Activated CD4-positive, alpha-beta T cell treated with anti-CD3 and anti-CD28 coated beads, Interleukin-2, amount 50 U/mL, for 4 hours (primary cell): ENCODE data around the gene PTPA.
"Not testable (repeated sequence)": the region's sequence is repeated elsewhere in the genome, so short reads cannot be mapped to it uniquely, and the experiment has no call there.

ENCODE experiments used
- DNase-seq, 2 experiments: peaks; one replicate each; pipeline ENCODE4 v3.0.0-alpha.2; 2020

Gene PTPA

DNA sequence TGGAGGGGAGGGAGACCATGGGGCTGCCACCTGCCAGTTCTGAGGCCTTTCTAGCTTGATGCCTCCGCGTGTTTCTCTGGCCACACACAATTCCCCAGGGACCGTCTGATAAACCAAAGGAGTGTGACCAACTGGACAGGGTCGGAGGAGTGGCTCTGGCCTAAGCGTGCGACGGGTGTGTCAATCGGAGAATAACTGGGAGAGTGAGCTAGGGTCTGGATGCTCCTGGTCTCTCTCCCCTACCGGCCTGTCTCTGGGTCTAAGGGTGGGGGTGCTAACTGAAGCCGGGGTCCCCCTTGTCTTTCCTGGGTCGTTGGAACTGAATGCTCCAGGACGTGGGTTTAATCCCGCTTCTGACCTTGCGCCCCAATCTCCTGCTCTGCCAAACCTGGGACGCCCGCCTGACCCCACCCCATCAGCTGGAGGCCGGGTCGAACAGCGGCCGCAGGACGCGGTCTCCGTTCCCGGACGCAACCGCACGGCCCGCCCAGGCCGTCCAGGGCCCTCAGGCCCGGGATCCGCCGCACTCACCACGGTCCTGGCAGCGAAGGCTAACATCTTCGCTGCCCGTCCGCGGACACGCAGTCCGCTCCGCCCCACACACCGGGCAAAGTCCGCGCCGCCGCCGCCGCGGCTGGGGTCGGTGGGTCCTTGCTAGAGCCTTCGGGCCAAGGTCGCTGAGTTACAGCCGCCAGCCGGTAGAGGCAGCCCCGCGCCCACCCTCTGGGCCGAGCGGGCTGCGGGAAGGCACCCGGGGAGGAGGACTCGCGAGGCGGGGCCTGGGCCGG, 1.1 kb upstream of the PTPA start:
- DNase-seq: no peak

DNA sequence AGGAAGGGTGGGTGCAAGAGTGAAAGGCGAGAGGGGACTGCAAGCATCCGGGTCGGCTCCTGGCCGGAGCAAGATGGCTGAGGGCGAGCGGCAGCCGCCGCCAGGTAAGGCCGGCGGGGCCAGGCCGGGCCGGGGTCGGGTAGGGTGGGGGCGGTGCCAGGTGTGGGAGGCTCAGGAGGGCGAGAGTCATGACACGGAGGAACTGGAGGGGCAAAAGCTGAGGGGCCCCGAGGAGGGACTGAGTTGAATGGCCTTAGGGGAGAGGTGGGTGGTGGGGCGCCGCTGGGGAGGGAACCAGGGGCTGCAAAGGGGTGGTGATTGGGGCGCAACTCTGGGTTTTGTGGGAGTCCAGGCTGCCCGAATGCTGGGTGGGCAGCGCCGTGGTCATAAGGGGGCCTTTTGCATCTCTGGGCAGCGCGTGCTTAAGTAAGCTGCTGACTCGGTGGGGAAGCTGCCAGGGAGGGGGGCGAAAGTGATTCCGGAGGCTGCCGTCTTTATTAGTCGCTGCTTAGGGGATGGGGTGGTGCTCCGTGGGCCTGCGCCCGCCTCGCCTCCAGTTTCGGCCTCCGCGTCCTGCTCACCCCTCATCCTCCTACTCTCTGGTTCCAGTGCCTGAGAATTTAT, 425 bp downstream of the PTPA start:
- DNase-seq: peak in 1 of 2 experiments; percentile 13

DNA sequence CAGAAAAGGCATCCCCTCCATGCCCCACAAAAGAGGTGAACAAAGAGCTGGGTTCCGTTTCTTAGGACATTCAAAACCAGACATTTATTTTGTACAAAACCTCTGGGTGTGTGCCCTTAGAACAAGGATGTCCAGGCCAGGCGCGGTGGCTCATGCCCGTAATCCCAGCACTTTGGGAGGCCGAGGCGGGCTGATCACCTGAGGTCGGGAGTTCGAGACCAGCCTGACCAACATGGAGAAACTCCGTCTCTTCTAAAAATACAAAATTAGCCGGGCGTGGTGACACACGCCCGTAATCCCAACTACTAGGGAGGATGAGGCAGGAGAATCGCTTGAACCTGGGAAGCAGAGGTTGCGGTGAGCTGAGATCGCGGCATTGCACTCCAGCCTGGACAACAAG, 1.3 kb downstream of the PTPA start:
- DNase-seq: not testable (repeated sequence)

DNA sequence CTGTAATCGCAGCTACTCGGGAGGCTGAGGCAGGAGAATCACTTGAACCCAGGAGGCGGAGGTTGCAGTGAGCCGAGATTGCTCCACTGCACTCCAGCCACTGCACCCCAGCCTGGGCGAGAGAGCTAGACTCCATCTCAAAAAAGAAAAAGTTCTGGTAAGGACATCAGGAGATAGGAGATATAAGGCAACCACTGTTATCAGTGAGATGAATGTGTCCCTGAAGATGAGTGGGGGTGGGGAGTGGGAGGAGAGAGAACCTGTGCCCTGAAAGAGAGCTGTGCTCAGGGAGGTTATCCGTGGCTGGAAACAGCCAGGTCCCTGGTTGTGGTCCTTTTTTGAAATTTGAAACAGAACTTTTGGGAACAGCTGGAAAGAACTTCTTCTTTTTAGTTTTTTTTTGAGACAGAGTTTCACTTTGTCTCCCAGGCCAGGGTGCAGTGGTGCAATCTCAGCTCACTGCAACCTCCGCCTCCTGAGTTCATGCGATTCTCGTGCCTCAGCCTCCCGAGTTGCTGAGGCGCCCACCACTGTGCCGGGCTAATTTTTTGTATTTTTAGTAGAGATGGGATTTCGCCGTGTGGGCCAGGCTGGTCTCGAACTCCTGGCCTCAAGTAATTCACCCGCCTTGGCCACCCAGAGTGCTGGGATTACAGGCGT, 2.6 kb downstream of the PTPA start:
- DNase-seq: no peak

DNA sequence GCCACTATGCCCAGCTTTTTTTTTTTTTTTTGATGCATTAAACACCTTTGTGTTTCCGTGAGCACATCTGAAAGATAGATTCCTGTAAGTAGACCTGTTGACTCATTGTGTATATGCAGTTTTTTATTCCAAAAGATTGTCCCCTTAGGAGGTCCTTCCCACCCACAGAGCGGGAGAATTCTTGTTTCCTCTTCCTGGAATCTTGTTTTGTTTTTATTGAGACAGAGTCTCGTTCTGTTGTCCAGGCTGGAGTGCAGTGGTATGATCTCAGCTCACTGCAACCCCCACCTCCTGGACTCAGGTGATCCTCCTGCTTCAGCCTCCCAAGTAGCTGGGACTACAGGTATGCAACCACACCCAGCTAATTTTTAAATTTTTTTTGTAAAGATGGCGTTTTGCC, 7.6 kb downstream of the PTPA start:
- DNase-seq: no peak

DNA sequence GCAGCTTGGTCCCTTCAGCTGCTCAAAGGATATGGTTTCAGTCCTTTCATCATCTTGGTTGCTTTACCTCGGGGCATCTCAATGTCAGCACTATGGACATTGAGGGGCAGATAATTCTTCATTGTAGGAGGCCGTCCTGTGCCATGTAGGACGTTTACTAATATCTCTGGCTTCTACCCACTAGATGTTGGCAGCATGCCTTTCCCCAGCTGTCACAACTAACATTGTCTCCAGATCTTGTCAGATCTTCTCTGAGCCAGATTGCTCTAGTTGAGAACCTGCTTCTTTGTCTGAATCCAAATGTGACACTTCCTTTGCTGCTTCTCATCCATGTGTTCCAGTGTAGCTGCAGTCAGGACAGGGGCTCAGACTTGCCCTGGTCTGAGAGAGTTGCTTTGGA, 10.3 kb downstream of the PTPA start:
- DNase-seq: no peak

DNA sequence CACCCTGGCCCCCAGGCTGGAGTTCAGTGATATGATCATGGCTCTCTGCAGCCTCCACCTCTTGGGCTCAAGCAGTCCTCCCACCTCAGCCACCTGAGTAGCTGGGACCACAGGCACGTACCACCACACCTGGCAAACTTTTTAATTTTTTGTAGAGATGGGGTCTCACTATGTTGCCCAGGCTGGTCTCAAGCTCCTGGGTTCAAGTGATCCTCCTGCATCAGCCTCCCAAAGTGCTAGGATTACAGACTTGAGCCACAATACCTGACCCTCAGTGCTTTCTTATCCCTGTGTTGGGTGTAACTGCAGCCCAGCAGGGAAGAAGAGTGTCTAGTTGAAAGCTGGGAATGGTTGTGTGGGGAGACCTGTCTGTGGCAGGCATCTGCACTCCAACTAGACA, 10.9 kb downstream of the PTPA start:
- no peak for DNase-seq

DNA sequence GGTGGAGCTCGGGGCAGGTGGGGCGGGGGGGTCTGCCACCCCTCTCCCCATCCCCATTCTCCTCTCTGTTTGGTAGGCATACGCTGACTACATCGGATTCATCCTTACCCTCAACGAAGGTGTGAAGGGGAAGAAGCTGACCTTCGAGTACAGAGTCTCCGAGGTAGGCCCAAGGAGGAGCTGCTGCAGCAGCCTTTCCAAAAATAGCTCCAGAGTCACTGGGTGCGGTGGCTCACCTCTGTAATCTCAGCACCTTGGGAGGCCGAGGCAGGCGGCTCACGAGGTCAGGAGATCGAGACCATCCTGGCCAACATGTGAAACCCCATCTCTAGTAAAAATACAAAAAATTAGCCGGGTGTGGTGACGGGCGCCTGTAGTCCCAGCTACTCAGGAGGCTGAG, 11.8 kb downstream of the PTPA start:
- DNase-seq: not testable (repeated sequence)

DNA sequence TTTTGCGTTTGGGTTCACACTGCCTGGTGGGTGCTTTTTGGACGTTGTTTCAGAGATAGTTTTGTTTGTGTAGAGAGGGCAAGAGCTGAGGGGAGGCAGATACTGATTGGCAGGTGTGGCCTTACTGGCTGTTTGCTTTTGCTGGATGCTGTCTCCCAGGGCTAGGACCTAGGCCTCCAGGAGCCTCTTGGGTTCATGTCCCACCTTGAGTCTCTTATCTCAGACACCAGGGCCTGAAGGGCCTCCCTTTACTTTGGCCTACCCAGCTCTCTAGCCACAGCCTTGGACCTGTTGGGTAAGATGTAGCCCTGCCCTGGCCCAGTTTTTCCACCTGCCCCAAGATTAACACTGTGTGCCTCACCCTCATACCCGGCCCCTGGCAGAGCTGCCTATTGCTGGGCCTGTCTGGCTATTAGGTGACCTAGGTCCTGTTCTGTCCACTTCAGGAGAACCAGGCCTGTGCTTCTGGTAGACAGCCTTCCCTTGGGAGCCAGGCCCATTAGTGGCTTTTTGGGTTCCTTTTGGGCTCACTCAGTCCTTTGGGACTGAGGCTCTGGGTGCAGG, 13.4 kb downstream of the PTPA start:
- no peak for DNase-seq

DNA sequence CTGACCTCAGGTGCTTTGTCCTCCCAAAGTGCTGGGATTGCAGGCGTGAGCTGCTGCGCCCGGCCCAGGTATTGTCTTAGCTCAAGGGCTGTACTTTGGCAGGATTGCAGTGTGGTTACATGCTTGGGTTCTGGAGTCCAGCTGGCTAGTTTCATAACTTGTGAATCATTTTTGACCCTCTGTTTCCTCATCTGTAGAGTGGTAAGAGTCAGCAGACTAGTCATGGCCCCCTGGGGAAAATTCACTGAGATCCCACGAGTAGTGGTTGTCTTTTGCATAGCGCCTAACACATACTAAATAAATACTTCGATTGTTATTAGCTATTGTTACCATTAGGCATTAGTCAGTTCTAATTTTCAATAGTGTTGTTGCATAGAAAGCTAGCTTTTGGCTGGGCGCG, 14.3 kb downstream of the PTPA start:
- no peak for DNase-seq

DNA sequence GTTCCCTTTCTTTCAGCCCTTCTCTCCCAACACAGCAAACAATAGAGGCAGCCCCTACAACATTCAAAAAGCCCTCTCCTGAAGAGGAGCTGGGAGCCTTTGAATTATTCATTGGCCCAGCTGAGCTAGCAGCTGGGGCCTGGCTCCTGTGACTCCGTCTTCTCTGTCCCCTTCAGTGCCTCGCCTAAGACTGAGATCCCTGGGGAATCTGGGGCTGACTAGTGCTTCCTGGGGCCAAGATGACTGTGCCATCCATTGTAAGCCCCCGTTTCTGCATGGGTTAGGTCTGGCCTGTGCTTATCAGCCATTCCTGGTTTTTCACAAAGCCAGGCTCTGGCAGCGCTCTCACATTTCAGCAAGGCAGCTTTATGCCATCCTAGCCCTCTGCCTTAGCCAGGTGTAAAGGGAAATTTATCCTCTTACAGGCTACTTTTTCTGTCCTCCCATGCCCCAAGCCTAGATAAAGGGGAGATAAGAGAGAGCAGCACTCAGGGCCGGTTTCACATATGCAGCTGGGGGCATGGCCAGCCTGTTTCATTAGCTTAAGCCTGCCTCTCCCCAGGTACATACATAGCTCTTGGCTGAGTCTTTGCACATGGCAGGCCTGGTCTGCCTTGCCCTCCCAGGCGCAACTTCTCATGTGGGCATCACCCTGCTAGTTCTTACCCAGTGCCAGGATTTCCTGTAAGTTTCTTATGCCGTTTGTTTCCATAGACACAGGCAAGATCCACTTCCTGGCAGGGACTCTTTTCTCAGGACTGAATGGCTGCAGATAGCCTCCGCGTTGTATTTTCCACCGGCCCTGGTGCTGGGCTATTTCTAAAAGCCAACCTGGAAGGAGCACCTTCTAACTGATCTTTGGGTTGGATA, 15.8 kb downstream of the PTPA start:
- no peak for DNase-seq

DNA sequence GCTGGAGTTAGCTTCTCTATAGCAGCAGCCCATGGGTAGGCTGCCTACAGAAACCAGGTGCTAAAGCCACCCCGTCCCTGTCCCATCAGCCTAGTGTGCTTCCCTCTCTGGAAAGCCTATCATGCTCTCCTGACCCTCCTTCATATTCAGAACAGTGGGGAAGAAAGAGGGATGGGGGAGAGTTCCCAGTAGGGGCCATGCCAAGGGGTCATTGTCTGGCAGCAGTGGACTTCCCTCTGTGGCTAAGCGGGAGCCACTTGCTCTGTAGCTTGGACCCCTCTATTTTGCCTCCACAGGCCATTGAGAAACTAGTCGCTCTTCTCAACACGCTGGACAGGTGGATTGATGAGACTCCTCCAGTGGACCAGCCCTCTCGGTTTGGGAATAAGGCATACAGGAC, 17.5 kb downstream of the PTPA start:
- no peak for DNase-seq

DNA sequence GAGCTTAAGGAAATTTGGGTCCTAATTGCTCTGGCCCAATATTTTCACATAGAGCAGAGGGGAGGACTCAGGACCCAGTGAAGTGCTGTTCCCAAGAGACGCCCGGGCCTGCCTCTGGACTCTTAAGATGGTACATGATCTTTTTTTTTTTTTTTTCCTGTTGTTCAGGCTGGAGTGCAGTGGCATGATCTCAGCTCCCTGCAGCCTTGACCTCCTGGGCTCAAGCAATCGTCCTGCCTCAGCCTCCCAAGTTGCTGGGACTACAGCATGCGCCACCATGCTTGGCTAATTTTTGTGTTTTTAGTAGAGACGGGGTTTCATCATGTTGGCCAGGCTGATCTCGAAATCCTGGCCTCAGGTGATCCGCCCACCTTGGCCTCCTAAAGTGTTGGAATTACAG, 19.1 kb downstream of the PTPA start:
- DNase-seq: not testable (repeated sequence)

DNA sequence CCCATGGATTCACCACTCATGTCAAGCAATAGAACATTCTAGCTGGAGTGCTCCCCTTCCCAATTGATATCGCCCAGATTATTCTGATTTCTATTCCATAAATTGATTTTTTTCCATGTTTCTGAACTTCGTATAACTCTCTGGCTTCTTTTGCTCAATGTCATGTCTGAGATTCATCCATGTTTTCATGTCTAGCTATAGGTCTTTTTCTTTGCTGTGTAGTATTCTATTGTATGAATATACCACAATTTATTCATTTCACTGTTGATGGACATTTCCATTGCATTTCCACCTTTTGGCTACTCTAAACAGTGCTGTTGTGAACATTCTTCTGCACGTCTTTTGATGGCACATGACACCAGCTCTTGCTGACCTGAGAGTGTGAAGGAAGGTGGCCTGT, 19.6 kb downstream of the PTPA start:
- DNase-seq: no peak

DNA sequence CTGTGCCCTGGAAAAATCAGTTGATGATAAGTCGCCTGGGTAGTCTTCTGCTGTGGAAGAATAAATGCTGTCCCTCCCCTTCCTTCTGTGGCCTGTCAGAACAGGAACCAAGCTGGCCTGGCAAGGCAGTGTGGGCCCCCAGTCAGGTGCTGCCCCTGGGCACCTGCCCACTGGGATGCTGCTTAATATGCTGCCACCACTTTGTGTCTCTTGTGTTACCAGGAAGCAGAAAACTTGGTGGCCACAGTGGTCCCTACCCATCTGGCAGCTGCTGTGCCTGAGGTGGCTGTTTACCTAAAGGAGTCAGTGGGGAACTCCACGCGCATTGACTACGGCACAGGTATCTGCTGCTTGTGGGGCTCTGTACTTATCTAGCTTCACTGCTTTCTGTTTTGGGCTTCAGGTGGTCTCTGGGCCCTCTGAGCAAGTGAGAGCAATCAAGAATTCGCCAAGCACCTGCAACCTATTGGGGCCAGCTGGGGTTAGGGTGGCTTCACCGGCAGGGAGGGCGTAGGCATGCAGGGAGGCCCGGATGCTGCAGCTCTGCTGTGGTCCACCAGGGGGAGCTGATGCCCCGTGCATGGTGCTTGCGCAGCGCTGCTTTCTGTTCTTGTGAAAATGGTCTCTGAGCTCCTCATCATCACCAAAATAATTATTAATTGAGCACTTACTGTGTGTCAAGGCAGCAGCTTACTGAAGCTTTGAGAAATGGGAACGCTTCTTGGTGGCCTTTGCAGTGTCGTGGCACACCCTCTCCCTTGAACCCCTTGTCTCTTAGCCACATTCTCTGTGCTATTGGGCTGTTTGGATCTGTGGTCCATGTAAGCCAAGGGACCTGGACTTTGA, 20.3 kb downstream of the PTPA start:
- DNase-seq: peak; percentile 83 to 88

DNA sequence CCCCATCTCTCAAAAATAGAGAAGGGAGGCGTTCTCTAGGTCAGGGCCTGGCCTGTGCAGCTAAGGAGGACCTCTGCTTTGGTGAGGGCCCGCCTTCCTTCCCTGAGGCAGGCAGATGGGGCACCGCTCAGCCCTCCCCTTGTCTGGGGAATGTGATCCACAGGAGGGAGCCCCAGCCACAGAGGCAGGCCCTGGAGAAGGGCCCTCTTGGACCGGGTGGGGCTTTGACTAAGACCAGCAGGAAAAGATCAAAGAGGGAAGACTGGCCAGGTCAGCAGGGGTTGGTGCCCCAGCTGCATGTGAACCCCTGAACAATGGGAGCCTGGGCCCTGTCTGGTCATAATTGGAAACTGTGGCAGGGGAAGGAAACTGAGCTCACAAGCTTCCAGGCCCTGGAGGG, 21.9 kb downstream of the PTPA start:
- no peak for DNase-seq

DNA sequence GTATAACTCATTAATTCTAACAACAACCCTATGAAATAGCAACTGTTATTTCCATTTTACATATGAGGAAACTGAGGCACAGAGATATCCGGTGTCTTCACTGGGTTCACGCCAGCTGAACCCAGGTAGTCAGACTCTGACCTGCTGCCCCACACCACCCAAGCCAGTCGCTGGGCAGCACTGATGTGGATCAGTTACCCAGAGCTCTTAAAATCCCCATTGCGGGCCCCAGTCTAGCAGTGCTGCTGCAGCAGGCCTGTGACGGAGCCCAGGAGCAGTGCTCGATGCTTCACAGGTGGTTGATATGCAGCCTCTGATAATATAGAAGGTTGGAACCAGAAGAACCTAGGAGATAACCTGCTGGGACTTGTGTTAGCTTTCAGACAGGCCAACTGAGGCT, 24.3 kb downstream of the PTPA start:
- no peak for DNase-seq

DNA sequence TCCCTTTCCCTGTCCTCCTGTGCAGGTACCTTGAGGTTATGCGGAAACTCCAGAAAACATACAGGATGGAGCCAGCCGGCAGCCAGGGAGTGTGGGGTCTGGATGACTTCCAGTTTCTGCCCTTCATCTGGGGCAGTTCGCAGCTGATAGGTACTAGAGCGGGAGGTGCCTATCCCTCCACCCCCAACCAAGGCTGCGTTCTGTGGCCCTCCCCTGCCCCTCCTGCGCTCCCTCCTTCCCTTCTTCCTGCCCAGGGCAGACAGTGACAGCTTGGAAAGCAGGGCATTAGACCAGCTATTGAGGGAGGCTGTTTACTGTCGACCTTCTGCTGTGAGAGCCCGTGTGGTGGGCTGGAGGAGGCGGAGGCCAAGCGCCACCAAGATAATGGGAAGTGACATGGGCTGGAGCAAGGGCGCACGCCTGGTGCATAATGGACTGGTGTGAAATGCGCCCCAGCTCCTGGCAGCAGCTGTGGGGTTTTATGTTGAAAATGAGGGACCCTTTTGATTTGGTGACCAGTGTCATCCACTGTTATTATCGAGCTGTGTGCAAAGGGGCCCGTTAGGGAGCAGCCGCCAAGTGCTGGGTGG, 25.3 kb downstream of the PTPA start:
- no peak for DNase-seq

DNA sequence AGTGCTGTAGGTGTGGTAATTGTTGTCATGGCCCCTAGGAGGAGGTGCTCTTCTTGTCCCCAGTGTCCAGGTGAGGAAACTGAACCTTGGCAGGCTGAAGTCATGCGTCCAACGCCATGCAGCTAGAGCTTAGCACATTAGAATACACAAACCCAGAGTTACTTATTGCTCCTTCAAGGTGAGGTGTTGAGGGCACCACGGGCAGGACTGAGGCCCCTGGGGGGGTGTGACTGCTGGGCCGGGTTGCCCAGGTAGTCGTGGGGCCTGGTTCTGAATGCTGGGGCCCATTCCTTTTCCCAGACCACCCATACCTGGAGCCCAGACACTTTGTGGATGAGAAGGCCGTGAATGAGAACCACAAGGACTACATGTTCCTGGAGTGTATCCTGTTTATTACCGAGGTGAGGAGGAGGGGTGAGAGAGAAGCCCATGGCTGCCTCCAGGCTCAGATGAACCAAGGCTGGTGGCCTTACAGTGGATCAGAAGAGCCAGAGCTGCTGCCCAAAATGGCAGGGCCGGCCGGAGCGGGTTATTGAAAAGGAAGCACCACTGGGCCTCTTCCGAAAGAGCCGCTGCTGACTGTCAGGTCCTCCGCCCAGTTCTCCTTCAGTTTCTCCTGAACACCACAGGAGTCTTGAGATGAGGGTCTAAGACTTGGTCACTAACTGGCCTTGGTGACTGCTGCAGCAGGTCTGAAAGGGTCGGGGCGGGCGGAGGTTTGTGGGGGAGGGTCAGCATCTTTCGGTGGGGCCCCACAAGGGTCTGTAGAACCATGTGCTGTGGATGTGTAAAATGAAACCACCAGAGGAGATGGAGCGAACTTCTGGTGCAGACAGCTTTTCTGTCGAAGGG, 26.3 kb downstream of the PTPA start:
- no peak for DNase-seq

DNA sequence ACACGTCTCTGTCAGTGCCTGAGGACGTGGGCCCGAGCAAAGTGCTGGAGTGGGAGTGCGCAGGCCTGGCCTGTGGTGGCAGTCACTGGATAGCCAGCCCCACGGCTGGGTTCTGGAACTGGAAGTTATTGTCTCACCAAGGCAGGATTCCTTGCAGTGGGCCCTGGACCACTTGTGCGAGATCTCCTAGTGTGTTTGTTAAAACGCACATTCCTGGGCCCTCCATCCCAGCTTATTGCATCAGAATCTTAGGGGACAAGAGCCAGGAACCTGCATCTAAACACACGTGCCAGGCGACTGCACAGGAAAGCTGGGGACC, 26.9 kb downstream of the PTPA start:
- no peak for DNase-seq
